Astrocyte of the cerebellum (primary cell): ENCODE results near the gene WEE2.

Source experiments
- DNase-seq: peaks from one replicate; pipeline ENCODE4 v3.0.0-alpha.2; 2011; ENCODE audit warnings: low read depth
- H3K4me3 ChIP-seq: 2 replicates; pipeline ENCODE4 v1.5.1; 2011; ENCODE audit warnings: mild to moderate bottlenecking, low read depth, low read length, moderate library complexity
- in situ Hi-C: cut with HindIII; loops from 2 replicates; pipeline ENCODE4 v1.10.0; 2017; ENCODE audit warnings: low sequenced_read_pairs
- TF ChIP-seq, protein P1 (sequence below): IDR thresholded peaks from 2 replicates; pipeline ENCODE4 v1.5.1; 2012; ENCODE audit warnings: low read length, low read depth, moderate library complexity, mild to moderate bottlenecking; ENCODE audit errors: missing control alignments

The WEE2 gene

GRCh38 chr7:141675436-141676215 lies 32.5 kb upstream of the WEE2 start:
- DNase-seq = no peak
- TF ChIP-seq, protein P1, sequence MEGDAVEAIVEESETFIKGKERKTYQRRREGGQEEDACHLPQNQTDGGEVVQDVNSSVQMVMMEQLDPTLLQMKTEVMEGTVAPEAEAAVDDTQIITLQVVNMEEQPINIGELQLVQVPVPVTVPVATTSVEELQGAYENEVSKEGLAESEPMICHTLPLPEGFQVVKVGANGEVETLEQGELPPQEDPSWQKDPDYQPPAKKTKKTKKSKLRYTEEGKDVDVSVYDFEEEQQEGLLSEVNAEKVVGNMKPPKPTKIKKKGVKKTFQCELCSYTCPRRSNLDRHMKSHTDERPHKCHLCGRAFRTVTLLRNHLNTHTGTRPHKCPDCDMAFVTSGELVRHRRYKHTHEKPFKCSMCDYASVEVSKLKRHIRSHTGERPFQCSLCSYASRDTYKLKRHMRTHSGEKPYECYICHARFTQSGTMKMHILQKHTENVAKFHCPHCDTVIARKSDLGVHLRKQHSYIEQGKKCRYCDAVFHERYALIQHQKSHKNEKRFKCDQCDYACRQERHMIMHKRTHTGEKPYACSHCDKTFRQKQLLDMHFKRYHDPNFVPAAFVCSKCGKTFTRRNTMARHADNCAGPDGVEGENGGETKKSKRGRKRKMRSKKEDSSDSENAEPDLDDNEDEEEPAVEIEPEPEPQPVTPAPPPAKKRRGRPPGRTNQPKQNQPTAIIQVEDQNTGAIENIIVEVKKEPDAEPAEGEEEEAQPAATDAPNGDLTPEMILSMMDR = no peak
- in situ Hi-C loops = no loop called here
- H3K4me3 ChIP-seq = no peak overlapping the region

- in situ Hi-C loops = no loop called here
- no peak overlapping the region for H3K4me3 ChIP-seq
- TF ChIP-seq, protein P1 = no peak
- peak; percentile 75 for DNase-seq
Measured at GRCh38 chr7:141676618-141677017, 31.5 kb upstream of the WEE2 start.

DNA sequence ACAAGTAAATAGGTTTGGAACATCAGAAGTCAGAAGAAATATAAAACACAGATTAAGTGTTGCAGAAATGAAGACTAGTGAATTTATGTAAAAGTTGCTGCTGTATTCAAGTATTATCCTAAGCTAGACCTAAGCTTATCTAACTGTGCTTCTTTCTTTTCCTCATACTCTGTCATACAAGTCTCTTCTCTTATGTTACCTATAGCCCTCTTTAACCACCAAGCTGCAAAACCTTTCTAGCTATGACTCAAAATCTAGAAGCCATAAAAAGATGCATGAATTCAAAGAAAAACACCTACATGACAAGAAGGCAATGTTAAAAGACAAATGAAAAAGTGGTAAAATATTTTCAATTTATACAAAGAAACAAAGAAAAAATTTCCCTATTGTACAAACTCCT lies 29.1 kb upstream of the WEE2 start:
- in situ Hi-C loops = no loop called here
- H3K4me3 ChIP-seq = no peak overlapping the region
- TF ChIP-seq, protein P1 = no peak
- DNase-seq = no peak

- TF ChIP-seq, protein P1 = no peak
- DNase-seq = peak; percentile 66
- H3K4me3 ChIP-seq = no peak overlapping the region
- in situ Hi-C loops = no loop called here
Measured at GRCh38 chr7:141685285-141686023, 22.7 kb upstream of the WEE2 start.

DNA sequence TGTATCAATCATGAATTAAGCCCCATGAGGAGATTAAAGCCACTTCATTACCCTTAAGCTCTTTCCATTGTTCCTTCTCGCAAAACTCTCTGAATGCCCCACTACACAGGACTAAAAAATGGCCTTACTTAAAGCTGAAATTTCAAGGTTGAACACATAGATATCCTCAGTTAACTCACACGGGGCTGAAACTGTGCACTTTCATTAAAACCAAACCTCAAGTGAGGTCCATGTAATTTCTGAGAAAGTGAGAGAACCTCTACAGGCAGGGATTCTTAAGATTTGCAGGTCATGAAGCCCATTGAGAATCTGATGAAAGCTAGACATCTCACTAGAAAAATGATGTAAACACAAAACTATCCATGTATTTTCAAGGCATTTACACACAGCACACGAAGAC lies 22.1 kb upstream of the WEE2 start:
- no peak overlapping the region for H3K4me3 ChIP-seq
- TF ChIP-seq, protein P1 = no peak
- no peak for DNase-seq
- in situ Hi-C loops = no loop called here

DNA sequence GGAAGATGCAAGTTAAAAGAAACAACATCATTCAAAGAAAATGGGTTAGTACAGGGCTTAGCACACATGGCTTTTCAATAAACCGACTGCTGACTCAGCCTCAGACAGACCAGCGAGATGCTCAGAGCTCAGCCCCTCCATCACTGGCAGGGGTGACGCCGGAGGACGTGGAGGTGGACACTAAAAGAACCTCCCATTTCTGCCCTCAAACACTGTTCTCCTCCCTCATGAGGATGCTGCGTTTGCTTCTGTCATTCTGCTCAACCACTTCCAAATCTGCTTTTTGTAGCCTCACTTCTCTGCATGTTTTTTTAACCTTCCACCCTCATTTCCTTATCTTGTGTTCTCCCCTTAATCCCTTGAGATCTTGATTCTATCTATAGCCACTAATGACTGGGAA lies 21.5 kb upstream of the WEE2 start:
- no peak for DNase-seq
- TF ChIP-seq, protein P1 = no peak
- no peak overlapping the region for H3K4me3 ChIP-seq
- in situ Hi-C loops = no loop called here
